Upper lobe of right lung (tissue), 1 donor: ENCODE results near the gene FRZB. TPM values are rescaled to one million over a fixed set of nuclear protein-coding genes. Genes with fewer than 3 reads are reported as not detected.
A peak's percentile ranks its signal among the peaks of the same experiment; 100 is the strongest.

Experiments
- ATAC-seq: fragments of 200-7000 bp; cut with Tn5 transposase; one replicate; pipeline ENCODE4 v1.9.1; 2020; ENCODE audit warnings: mild to moderate bottlenecking, moderate library complexity
- DNase-seq: peaks from one replicate; pipeline ENCODE4 v3.0.0-alpha.2; 2020
- H3K27ac ChIP-seq: fragments of 200-600 bp; one replicate; pipeline ENCODE4 v1.8.0; 2022
- H3K27me3 ChIP-seq: fragments of 200-600 bp; one replicate; pipeline ENCODE4 v1.8.0; 2022; ENCODE audit warnings: mild to moderate bottlenecking
- H3K36me3 ChIP-seq: fragments of 200-600 bp; one replicate; pipeline ENCODE4 v1.8.0; 2022
- H3K4me1 ChIP-seq: fragments of 200-600 bp; one replicate; pipeline ENCODE4 v1.8.0; 2022
- H3K4me3 ChIP-seq: fragments of 200-600 bp; one replicate; pipeline ENCODE4 v1.8.0; 2022; ENCODE audit warnings: mild to moderate bottlenecking
- H3K9me3 ChIP-seq: fragments of 200-600 bp; one replicate; pipeline ENCODE4 v1.8.0; 2022
- CTCF ChIP-seq: fragments of 200-600 bp; IDR thresholded peaks from one replicate; pipeline ENCODE4 v1.8.0; 2022; ENCODE audit warnings: antibody characterized with exemption
- intact Hi-C: fragments of 100-400 bp; cut with DNase I; formaldehyde crosslinking; loops from one replicate; pipeline ENCODE4 v1.11.0; 2022
- total RNA-seq: library from RNA; stranded (reverse); fragmentation: NEBNext Ultra II Directional; extraction: Animal tissue kit (Norgen Biotek cat#: 25700); gene quantifications from one replicate; pipeline ENCODE4 v1.2.1, GENCODE V29; 2021
- donor health status: DM: no; HTN: yes; CAD: no; lungs with severe emphysema.

The FRZB gene
- total RNA-seq, 1 donor from 2014 or later: 14.0 TPM

- TF ChIP-seq CTCF: no peak
- no peak overlapping the region for H3K27ac ChIP-seq
- H3K4me1 ChIP-seq: no peaks in the 10 kb centered on the region
- no peaks in the 10 kb centered on the region for H3K27me3 ChIP-seq
- no peak overlapping the region for H3K4me3 ChIP-seq
- DNase-seq (no peak), ATAC-seq (peak; percentile 20)
- H3K9me3 ChIP-seq: no peaks in the 10 kb centered on the region
- intact Hi-C loops: no loop called here
- H3K36me3 ChIP-seq: no peaks in the 10 kb centered on the region
These were observed 52.1 kb downstream of the FRZB start for GRCh38 chr2:182814380-182814779.

- ATAC-seq: no peak
- TF ChIP-seq CTCF: no peak
- no peaks in the 10 kb centered on the region for H3K4me1 ChIP-seq
- no peaks in the 10 kb centered on the region for H3K36me3 ChIP-seq
- intact Hi-C loops: no loop called here
- H3K9me3 ChIP-seq: no peaks in the 10 kb centered on the region
- H3K27ac ChIP-seq: no peak overlapping the region
- DNase-seq: no peak
- no peaks in the 10 kb centered on the region for H3K27me3 ChIP-seq
- no peak overlapping the region for H3K4me3 ChIP-seq
These were observed 56.4 kb downstream of the FRZB start for GRCh38 chr2:182810087-182810486.

- no peaks in the 10 kb centered on the region for H3K4me1 ChIP-seq
- no peak overlapping the region for H3K4me3 ChIP-seq
- no peak for TF ChIP-seq CTCF
- H3K36me3 ChIP-seq: no peaks in the 10 kb centered on the region
- H3K27ac ChIP-seq: no peak overlapping the region
- no peaks in the 10 kb centered on the region for H3K27me3 ChIP-seq
- H3K9me3 ChIP-seq: no peaks in the 10 kb centered on the region
- no peak for ATAC-seq
- DNase-seq: no peak
- intact Hi-C loops: no loop called here
These were observed 59.1 kb downstream of the FRZB start for GRCh38 chr2:182807319-182807718.

GRCh38 chr2:182804128-182804527 lies 62.3 kb downstream of the FRZB start:
- intact Hi-C loops: no loop called here
- no peak for ATAC-seq

GRCh38 chr2:182798736-182799135 lies 67.7 kb downstream of the FRZB start:
- no peak for TF ChIP-seq CTCF
- Histone ChIP-seq H3K4me1 (no peaks in the 10 kb centered on the region), H3K27ac (no peak overlapping the region), H3K4me3 (no peak overlapping the region), H3K27me3 (peaks cover 5% of the 10 kb centered on the region), H3K9me3 (no peaks in the 10 kb centered on the region), H3K36me3 (no peaks in the 10 kb centered on the region)
- intact Hi-C loops: no loop called here
- no peak for ATAC-seq
- no peak for DNase-seq

More at GRCh38 chr2:182804128-182804527, 62.3 kb downstream of the FRZB start:
- no peaks in the 10 kb centered on the region for H3K9me3 ChIP-seq
- no peak for DNase-seq
- no peak overlapping the region for H3K4me3 ChIP-seq
- no peaks in the 10 kb centered on the region for H3K4me1 ChIP-seq
- H3K27ac ChIP-seq: no peak overlapping the region
- H3K36me3 ChIP-seq: no peaks in the 10 kb centered on the region
- peaks cover 5% of the 10 kb centered on the region for H3K27me3 ChIP-seq
- no peak for TF ChIP-seq CTCF

GRCh38 chr2:182792441-182792840 lies 74.0 kb downstream of the FRZB start:
- no peaks in the 10 kb centered on the region for H3K4me1 ChIP-seq
- no peak overlapping the region for H3K27ac ChIP-seq
- H3K4me3 ChIP-seq: no peak overlapping the region
- intact Hi-C loops: no loop called here
- ATAC-seq: no peak
- no peak for DNase-seq
- H3K27me3 ChIP-seq: no peaks in the 10 kb centered on the region
- no peaks in the 10 kb centered on the region for H3K9me3 ChIP-seq
- no peaks in the 10 kb centered on the region for H3K36me3 ChIP-seq
- no peak for TF ChIP-seq CTCF
